IPS DF 6.9 (cell line): ENCODE results near the gene NCAM2.

ENCODE experiments used
- DNase-seq: peaks from one replicate; pipeline ENCODE4 v3.0.0-alpha.2; 2013; ENCODE audit warnings: low read depth, low spot score
- H3K27ac ChIP-seq: one replicate; pipeline ENCODE4 v1.5.1; 2013; ENCODE audit warnings: low read length, control low read depth
- H3K27me3 ChIP-seq: 2 replicates; pipeline ENCODE4 v1.6.1; 2013; ENCODE audit warnings: mild to moderate bottlenecking, low read length; ENCODE audit not compliant: control insufficient read depth, insufficient read depth
- H3K36me3 ChIP-seq: 2 replicates; pipeline ENCODE4 v1.6.1; 2013; ENCODE audit warnings: low read length; ENCODE audit not compliant: control insufficient read depth, insufficient read depth
- H3K4me1 ChIP-seq: 2 replicates; pipeline ENCODE4 v1.6.1; 2013; ENCODE audit warnings: low read length; ENCODE audit not compliant: control insufficient read depth, insufficient read depth
- H3K4me3 ChIP-seq: 2 replicates; pipeline ENCODE4 v1.5.1; 2013; ENCODE audit warnings: mild to moderate bottlenecking, low read length
- H3K9me3 ChIP-seq: 2 replicates; pipeline ENCODE4 v1.6.1; 2013; ENCODE audit warnings: low read length, inconsistent platforms; ENCODE audit not compliant: control insufficient read depth, insufficient read depth
- WGBS: extraction: QIAGEN DNeasy Blood & Tissue Kit; methylation state at CpG from one replicate; pipeline ENCODE4 v1.1.7; 2013; ENCODE audit warnings: mixed read lengths, missing lambda C conversion rate; ENCODE audit not compliant: insufficient read length, insufficient coverage; 5-methylcytosine and 5-hydroxymethylcytosine counted together

Gene NCAM2

GRCh38 chr21:21188513-21189195, 190.4 kb downstream of the NCAM2 start:
- Histone ChIP-seq H3K27me3 (no peaks in the 10 kb centered on the region), H3K4me1 (no peaks in the 10 kb centered on the region), H3K9me3 (no peaks in the 10 kb centered on the region; the same call in 1 of the 2 replicates), H3K4me3 (no peak overlapping the region), H3K27ac (no peak overlapping the region), H3K36me3 (no peaks in the 10 kb centered on the region)
- no peak for DNase-seq
- no CpG with 5 or more reads among the region's 2 CpGs for whole genome bisulfite sequencing

- Histone ChIP-seq H3K4me3 (no peak overlapping the region), H3K27me3 (no peaks in the 10 kb centered on the region), H3K9me3 (no peaks in the 10 kb centered on the region; the same call in 1 of the 2 replicates), H3K36me3 (no peaks in the 10 kb centered on the region), H3K4me1 (no peaks in the 10 kb centered on the region), H3K27ac (no peak overlapping the region)
- WGBS: no CpG with 5 or more reads among the region's 1 CpG
- DNase-seq: no peak
These were observed 197.3 kb downstream of the NCAM2 start for GRCh38 chr21:21195417-21195943.

GRCh38 chr21:21196087-21196486, 197.9 kb downstream of the NCAM2 start:
- Histone ChIP-seq H3K27me3 (no peaks in the 10 kb centered on the region), H3K4me1 (no peaks in the 10 kb centered on the region), H3K27ac (no peak overlapping the region), H3K36me3 (no peaks in the 10 kb centered on the region), H3K4me3 (no peak overlapping the region), H3K9me3 (no peaks in the 10 kb centered on the region; the same call in 1 of the 2 replicates)
- no CpG with 5 or more reads among the region's 3 CpGs for WGBS
- no peak for DNase-seq

GRCh38 chr21:21196848-21197247, 198.6 kb downstream of the NCAM2 start:
- no CpG with 5 or more reads among the region's 11 CpGs for WGBS
- Histone ChIP-seq H3K27ac (no peak overlapping the region), H3K4me3 (no peak overlapping the region), H3K9me3 (no peaks in the 10 kb centered on the region; the same call in 1 of the 2 replicates), H3K36me3 (no peaks in the 10 kb centered on the region), H3K27me3 (no peaks in the 10 kb centered on the region), H3K4me1 (no peaks in the 10 kb centered on the region)
- DNase-seq: no peak

- Histone ChIP-seq H3K27ac (no peak overlapping the region), H3K4me3 (no peak overlapping the region), H3K4me1 (no peaks in the 10 kb centered on the region), H3K9me3 (no peaks in the 10 kb centered on the region; the same call in 1 of the 2 replicates), H3K36me3 (no peaks in the 10 kb centered on the region), H3K27me3 (no peaks in the 10 kb centered on the region)
- DNase-seq: no peak
- no CpG with 5 or more reads among the region's 7 CpGs for WGBS
These were observed 201.3 kb downstream of the NCAM2 start for GRCh38 chr21:21199342-21200102.

GRCh38 chr21:21200103-21200938, 202.1 kb downstream of the NCAM2 start:
- no peaks in the 10 kb centered on the region for H3K27me3 ChIP-seq
- DNase-seq: no peak
- H3K27ac ChIP-seq: no peak overlapping the region
- no peaks in the 10 kb centered on the region; the same call in 1 of the 2 replicates for H3K9me3 ChIP-seq
- no CpG with 5 or more reads among the region's 6 CpGs for WGBS
- no peak overlapping the region for H3K4me3 ChIP-seq
- no peaks in the 10 kb centered on the region for H3K36me3 ChIP-seq
- H3K4me1 ChIP-seq: no peaks in the 10 kb centered on the region

- Histone ChIP-seq H3K36me3 (no peaks in the 10 kb centered on the region), H3K27ac (no peak overlapping the region), H3K9me3 (no peaks in the 10 kb centered on the region; the same call in 1 of the 2 replicates), H3K4me3 (no peak overlapping the region), H3K27me3 (no peaks in the 10 kb centered on the region), H3K4me1 (no peaks in the 10 kb centered on the region)
- WGBS: no CpG with 5 or more reads among the region's 5 CpGs
- no peak for DNase-seq
These were observed 202.9 kb downstream of the NCAM2 start for GRCh38 chr21:21200939-21201615.

- no peaks in the 10 kb centered on the region for H3K36me3 ChIP-seq
- H3K27me3 ChIP-seq: no peaks in the 10 kb centered on the region
- no CpG with 5 or more reads among the region's 1 CpG for WGBS
- no peak overlapping the region for H3K27ac ChIP-seq
- H3K4me3 ChIP-seq: no peak overlapping the region
- H3K9me3 ChIP-seq: no peaks in the 10 kb centered on the region
- no peaks in the 10 kb centered on the region for H3K4me1 ChIP-seq
- DNase-seq: no peak
These were observed 205.7 kb downstream of the NCAM2 start for GRCh38 chr21:21203822-21204339.

- no peaks in the 10 kb centered on the region for H3K9me3 ChIP-seq
- no peak overlapping the region for H3K4me3 ChIP-seq
- no CpG with 5 or more reads among the region's 5 CpGs for WGBS
- H3K27me3 ChIP-seq: no peaks in the 10 kb centered on the region
- H3K4me1 ChIP-seq: no peaks in the 10 kb centered on the region
- DNase-seq: no peak
- no peaks in the 10 kb centered on the region for H3K36me3 ChIP-seq
- H3K27ac ChIP-seq: no peak overlapping the region
These were observed 206.3 kb downstream of the NCAM2 start for GRCh38 chr21:21204366-21204996.
